Stimulated activated CD8-positive, alpha-beta memory T cell treated with anti-CD3 and anti-CD28 coated beads, Interleukin-7, amount 100 ng/mL, for 1 hour (primary cell): ENCODE measurements around the gene SLC38A5.
"Not testable (repeated sequence)": the region's sequence is repeated elsewhere in the genome, so short reads cannot be mapped to it uniquely, and the experiment has no call there.

Experiments
- DNase-seq, 2 donors: peaks; one replicate each; pipeline ENCODE4 v3.0.0-alpha.2; 2020; ENCODE audit warnings: low read depth in 2 of 2

The SLC38A5 gene

DNA sequence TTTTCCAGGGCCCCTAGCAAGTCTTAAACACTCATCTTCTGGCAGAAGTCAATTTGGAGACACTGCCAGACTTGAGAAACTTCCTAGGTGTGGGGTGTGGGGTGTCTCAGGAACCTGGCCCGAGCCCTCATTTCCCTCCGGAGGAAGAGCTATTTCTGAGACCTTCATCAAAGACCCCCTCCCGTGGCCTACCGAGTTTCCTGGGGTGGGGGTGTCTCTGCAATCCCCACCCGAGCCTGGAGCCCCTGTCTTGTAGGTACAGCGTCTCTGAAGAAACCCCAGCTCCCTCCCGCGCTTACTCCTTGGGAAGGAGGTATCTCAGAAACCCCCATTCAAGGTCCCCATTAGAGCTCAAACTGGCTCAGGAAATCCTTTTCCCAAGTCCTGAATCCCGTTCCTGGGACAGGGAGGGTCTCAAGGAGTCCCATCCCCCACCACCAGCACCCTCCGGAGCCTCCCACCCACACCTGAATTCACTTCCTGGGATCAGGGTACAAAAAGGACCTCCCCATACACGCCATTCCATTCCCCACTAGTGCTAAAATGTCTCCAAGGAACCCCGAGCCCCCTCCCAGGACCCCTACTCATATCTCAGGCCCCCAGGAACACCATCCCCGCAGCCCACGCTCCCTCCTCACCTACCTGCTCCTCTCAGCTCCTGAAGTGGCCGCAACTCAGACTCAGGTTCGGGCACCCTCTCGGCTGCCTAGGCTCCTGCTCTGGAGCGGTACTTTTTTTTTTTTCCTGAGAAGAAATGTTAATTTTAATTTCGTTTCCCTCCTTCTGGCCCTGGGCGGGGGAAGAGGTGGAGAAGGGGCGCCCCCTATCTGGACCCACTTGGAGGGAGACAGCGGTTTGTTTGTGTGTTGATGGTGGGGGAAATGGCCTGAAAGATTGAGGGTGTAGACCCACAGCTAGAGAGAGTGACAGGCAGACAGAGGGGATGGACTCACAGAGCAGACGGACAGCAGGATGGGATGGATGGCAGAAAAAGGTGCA lies 1.1 kb downstream of the SLC38A5 start:
- DNase-seq, result no peak

DNA sequence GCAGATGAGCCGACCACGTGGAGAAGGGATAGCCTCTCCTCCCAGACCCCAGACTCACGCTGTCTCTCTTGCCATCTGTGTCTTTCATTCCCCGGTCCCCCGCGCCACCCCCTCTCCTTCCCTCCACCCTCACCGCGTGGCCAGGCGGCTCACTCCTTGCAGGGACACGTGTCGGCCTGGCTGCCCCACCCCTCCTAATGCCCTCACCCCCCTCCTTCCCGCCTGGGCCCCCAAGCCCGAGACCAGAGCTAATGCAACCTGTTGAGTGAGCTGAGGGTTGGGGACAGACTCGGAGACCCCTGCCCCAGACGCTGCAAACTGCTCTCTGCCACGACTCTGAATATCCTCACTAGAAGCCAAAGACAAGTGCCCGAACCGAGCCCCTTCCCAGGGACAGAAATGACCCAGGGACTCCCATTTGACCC lies 1.8 kb downstream of the SLC38A5 start:
- DNase-seq, result no peak

DNA sequence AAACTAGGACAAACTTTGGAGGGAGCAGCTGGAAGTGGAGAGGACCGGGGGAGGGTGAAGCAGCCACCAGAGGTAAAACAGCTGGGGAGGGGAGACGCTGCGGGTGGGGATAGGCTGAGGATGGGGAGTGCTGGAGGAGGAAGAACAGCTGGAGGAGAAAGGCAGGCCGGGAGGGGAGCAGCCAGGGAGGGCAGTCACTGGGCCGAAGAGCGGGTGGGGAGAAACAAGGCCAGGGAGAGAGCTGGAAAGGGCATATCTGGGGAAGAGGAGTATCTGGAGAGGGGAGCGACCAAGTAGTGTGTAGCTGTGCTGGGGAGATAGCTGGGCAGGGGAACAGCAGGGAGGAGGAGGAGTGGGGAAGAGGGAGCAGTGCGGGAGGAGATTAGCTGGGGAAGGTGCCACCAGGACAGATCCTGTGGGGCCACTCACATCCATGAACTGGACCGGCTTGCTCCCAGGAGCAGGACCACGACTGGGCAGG lies 2.7 kb downstream of the SLC38A5 start:
- no peak for DNase-seq

DNA sequence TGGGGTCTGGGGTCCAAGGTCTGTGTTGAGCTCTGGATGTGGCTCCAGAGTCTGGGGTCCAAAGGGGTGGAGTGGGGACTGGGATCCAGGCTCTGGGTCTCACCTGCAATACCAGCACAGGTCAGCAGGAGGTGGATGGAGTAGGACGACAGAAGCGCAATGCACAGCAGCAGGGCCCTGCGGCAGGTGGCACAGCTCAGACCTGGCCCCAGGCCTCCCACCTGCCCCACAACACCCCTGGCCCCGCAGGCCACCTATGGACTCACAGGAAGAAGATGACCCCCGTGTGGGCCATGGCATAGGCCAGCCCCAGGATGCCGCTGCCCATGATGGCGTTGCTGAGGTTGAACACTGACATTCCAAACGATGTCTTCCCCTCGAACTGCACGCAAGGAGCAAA lies 3.4 kb downstream of the SLC38A5 start:
- DNase-seq, result no peak

GRCh38 chrX:48465336-48465933 lies 4.6 kb downstream of the SLC38A5 start:
- no peak for DNase-seq

DNA sequence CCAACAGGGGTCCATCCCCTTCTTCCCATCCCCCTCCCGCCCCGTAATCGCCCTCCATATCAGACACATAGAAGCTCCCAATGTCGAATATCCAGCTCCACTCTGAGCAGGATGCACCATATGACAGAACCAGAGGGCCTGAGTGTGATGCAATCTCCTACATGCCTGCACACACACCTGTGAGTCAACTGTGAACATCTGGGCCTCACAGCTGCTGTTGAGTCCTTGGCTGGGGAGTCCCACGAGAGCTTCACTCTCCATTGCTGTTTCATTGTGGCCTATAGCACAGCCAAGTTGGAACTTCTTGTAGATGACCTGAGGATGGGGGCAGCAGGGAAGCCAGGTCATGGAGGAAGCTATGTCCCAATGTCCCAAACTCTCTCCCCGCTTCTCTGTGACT lies 8.2 kb downstream of the SLC38A5 start:
- no peak for DNase-seq

GRCh38 chrX:48460606-48461005 lies 9.5 kb downstream of the SLC38A5 start:
- DNase-seq, result no peak

DNA sequence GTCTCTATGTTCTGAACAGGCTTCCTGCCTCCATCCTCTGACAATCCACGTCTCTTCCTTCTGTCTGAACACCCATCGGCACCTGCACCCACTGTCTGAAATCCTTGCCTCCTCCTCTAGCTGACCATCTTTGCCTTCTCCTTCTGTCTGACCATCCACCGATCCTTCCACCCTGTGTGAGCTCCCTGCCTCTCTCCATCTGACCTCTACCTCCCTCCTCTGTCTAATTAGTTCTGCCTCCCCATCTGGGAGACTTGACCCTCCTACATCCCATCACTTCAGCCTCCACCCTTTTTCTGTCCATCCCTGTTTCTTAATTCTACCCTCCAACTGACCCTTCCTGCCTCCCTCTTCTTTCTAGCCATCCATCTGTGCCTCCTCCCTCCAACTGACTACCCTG lies 10.0 kb downstream of the SLC38A5 start:
- no peak for DNase-seq

DNA sequence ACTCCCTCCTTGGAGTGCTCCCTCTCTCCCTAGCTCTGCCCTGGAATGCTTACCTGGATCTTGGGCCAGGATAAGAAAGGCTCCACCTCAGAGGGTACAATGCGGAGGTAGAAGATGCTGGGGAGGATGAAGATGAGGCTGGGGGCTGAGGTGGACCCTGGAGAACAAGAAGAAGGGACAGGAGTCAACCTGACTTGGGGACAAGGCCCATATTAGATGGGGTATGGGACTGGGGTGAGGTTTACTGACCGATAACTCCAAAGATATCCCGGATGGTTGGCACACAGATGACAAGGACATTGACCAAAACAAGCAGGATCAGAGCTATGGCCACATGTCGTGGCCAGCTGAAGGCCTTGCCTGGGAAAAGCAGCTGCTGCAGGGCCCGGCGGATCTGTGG lies 10.6 kb downstream of the SLC38A5 start:
- DNase-seq, result no peak

DNA sequence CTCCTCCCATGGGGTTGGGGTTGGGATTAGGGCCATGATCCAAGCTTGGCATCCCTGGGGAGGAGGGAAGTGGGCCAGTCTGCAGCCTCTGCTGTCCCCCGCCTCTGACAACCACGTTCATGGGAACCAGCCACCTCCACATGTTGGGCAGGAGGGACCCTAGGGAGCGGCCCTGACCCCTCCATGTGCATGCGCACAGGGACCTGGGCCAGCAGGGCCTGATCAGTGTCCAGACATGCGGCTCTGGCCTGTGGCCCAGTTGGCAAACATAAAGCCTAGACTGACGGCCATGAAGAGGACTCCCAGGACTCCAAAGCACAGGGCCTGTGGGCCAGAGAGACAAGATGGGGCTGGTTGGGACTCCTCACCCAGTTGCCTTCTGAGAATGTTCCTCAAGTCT lies 11.3 kb downstream of the SLC38A5 start:
- no peak for DNase-seq

DNA sequence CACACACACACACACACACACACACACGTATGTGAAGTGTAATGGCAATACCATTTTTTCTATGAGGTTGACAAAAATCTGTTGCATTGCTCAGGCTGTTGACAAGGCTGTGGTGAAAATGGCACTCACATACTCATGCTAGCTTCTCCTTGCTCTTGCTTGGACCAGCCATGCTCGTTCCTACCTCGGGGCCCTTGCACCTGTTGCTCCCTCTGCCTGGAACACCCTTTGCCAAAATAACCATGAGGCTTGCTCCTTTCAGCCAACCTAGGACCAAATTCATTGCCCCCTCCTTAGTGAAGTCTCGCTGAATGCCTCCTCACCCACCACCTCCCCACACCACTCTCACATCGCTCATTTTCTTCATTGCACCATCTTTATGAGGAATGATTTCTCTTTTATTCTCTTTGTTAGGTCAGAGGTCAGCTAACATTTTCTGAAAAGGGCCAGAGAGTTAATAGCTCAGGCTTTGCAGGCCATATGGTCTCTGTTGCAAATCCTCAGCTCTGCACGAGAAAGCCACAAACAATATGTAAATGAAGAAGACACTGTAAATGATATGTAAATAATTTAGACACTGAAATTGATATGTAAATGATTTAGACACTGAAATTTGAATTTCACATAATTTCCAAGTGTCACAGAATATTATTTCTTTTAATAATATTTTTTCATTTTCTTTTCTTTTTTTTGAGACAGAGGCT lies 13.3 kb downstream of the SLC38A5 start:
- no peak for DNase-seq

DNA sequence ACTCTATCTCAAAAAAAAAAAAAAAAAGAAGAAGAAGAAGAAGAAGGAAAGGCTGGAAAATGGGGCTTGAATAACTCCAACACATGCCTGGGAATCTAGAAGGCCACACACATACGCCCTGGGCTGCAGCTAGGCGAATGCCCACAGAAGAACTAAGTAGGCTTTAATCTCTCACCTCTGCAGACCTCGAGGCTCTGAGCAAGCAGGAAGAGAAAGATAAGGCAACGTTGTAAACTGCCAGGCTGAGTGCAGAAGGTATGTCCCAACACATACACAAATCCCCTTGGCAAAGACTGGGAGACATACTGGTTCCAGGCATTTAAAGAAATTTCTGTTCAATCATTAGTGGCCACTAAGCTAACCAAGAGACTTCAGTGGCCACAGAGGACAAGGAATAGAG lies 18.4 kb downstream of the SLC38A5 start:
- DNase-seq, result no peak

DNA sequence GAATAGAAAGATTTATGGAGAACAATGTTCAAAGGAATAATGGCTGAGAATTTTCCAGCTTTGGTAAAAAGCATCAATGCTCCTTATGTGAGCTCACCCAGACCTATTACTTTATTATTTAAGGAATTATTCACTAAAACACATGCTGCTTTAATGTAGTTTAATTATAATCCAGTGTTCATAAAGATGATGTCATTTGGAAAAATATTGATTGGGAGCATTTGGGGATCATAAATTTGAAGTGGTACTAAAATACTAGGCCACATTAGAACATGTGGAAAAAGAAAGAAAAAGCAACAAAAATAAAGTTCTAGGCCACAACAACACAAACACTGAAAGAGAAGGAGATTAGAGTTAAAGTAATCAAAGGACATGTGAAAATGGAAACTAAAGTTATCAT lies 20.0 kb downstream of the SLC38A5 start:
- no peak for DNase-seq

GRCh38 chrX:48447201-48447600 lies 22.9 kb downstream of the SLC38A5 start:
- not testable (repeated sequence) for DNase-seq

DNA sequence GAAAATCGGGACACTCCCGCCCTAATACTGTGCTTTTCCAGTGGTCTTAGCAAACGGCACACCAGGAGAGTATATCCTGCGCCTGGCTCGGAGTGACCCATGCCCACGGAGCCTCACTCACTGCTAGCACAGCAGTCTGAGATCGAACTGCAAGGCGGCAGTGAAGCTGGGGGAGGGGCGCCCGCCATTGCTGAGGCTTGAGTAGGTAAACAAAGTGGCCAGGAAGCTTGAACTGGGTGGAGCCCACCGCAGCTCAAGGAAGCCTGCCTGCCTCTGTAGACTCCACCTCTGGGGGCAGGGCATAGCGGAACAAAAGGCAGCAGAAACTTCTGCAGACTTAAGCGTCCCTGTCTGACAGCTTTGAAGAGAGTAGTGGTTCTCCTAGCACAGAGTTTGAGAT lies 36.3 kb downstream of the SLC38A5 start:
- DNase-seq, result not testable (repeated sequence)

DNA sequence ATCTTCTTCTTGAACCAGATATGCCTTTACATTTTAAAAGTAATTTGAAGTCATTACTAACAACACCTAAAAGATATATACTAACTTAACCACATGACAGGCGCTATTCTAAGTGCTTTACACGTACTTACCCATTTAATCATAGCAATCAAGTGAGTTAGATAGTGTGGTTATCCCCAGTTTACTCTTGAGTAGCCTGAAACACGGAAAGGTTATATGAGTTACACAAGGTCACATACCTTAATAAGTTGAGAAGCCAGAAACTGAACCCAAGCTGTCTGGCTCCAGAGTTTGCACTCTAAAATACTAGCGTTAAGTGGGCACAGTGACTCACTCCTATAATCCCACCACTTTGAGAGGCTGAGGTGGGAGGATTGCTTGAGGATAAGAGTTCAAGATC lies 39.9 kb downstream of the SLC38A5 start:
- DNase-seq, result not testable (repeated sequence)

GRCh38 chrX:48429606-48430005 lies 40.5 kb downstream of the SLC38A5 start:
- DNase-seq, result not testable (repeated sequence)

- DNase-seq, result not testable (repeated sequence)
Measured at GRCh38 chrX:48427027-48427716, 42.9 kb downstream of the SLC38A5 start.

DNA sequence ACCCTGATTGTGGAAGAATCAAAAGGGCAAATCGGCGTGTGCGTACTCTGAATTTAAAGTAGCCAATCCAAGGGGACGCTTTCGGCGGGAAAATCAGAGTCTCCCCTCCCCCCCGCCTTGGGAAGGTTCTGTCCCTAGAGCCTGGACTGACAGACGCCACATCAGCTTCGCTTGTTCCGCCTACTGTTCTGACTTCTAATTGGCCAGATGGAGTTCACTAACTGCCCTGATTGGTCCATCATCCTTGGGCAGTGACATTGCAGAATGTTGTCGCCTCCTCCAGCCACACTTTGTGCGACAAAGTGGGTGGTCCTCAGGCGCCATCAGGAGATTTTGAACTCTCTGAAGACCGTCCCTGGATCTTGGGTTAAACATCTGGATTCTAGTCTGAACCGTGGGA lies 58.2 kb downstream of the SLC38A5 start, which contains the start of gene SSX4B:
TSS of gene SSX4B (minus strand) at position 101 of the 400 bp plus-strand sequence. CDS start 588 bp downstream, outside the sequence.
- DNase-seq, result not testable (repeated sequence)
